WTC11 (cell line): ENCODE results near the gene PTPRG. TPM values are rescaled to one million over a fixed set of nuclear protein-coding genes. Genes with fewer than 3 reads are reported as not detected.

ENCODE experiments used
- ATAC-seq: fragments of 200-7000 bp; cut with Tn5 transposase; 2 replicates; pipeline ENCODE4 v1.10.0; 2021; ENCODE audit warnings: mild to moderate bottlenecking, moderate library complexity
- CTCF ChIA-PET: fragments of 300-600 bp; sonication (Branson Sonifier 250); formaldehyde crosslinking; loops from one replicate; lab custom pipeline; 2021; ENCODE audit warnings: antibody characterized with exemption; lab: Charles Lee
- POLR2A ChIA-PET: fragments of 350-600 bp; sonication (Branson Sonifier 250); formaldehyde crosslinking; loops from one replicate; lab custom pipeline; 2021; ENCODE audit warnings: antibody characterized with exemption; lab: Charles Lee
- DNase-seq: peaks from one replicate; pipeline ENCODE4 v3.0.0; 2021; ENCODE audit warnings: low spot score
- H3K27ac Mint-ChIP-seq: 2 replicates; pipeline ENCODE4 v1.8.0; 2021; ENCODE audit warnings: mixed read lengths
- H3K27me3 Mint-ChIP-seq: 2 replicates; pipeline ENCODE4 v1.8.0; 2021; ENCODE audit warnings: low read depth, mild to moderate bottlenecking, moderate library complexity, mixed read lengths
- H3K36me3 Mint-ChIP-seq: 2 replicates; pipeline ENCODE4 v1.8.0; 2021; ENCODE audit warnings: mixed read lengths
- H3K4me1 Mint-ChIP-seq: 2 replicates; pipeline ENCODE4 v1.8.0; 2022; ENCODE audit warnings: mixed read lengths
- H3K4me3 Mint-ChIP-seq: 2 replicates; pipeline ENCODE4 v1.8.0; 2021; ENCODE audit warnings: mild to moderate bottlenecking, moderate library complexity, mixed read lengths
- H3K9me3 Mint-ChIP-seq: 2 replicates; pipeline ENCODE4 v1.8.0; 2021; ENCODE audit warnings: mixed read lengths
- CREB1 ChIP-seq: sonication (generic); formaldehyde crosslinking; IDR thresholded peaks from 2 replicates; pipeline ENCODE4 v1.8.0; 2023; ENCODE audit warnings: mild to moderate bottlenecking, missing genetic modification reagents
- E2F4 ChIP-seq: sonication (generic); formaldehyde crosslinking; IDR thresholded peaks from 2 replicates; pipeline ENCODE4 v1.8.1; 2022; ENCODE audit warnings: low read depth, mild to moderate bottlenecking, moderate library complexity, missing genetic modification reagents, borderline replicate concordance
- ELF4 ChIP-seq: sonication (generic); formaldehyde crosslinking; IDR thresholded peaks from 2 replicates; pipeline ENCODE4 v1.8.1; 2022; ENCODE audit warnings: low read depth, mild to moderate bottlenecking, moderate library complexity, missing genetic modification reagents
- ESRRA ChIP-seq: sonication (generic); formaldehyde crosslinking; IDR thresholded peaks from 2 replicates; pipeline ENCODE4 v1.8.1; 2022; ENCODE audit warnings: mild to moderate bottlenecking, missing genetic modification reagents, borderline replicate concordance
- ETV6 ChIP-seq: sonication (generic); formaldehyde crosslinking; IDR thresholded peaks from 2 replicates; pipeline ENCODE4 v1.8.1; 2022; ENCODE audit warnings: mild to moderate bottlenecking, missing genetic modification reagents
- FOXP1 ChIP-seq: sonication (generic); formaldehyde crosslinking; IDR thresholded peaks from 2 replicates; pipeline ENCODE4 v1.8.0; 2022; ENCODE audit warnings: missing genetic modification reagents, mild to moderate bottlenecking, moderate library complexity, borderline replicate concordance
- GRHL2 ChIP-seq: fragments of 250-450 bp; sonication (Bioruptor Pico); IDR thresholded peaks from 2 replicates; pipeline ENCODE4 v1.8.0; 2022; ENCODE audit warnings: mild to moderate bottlenecking, moderate library complexity; ENCODE audit not compliant: insufficient replicate concordance, severe bottlenecking
- HMGA2 ChIP-seq: fragments of 250-450 bp; sonication (Bioruptor Pico); IDR thresholded peaks from 2 replicates; pipeline ENCODE4 v1.4.0; 2021; ENCODE audit warnings: mild to moderate bottlenecking, moderate library complexity
- MAX ChIP-seq: sonication (generic); formaldehyde crosslinking; IDR thresholded peaks from 2 replicates; pipeline ENCODE4 v1.8.0; 2022; ENCODE audit warnings: mild to moderate bottlenecking, missing genetic modification reagents
- MXD4 ChIP-seq: fragments of 250-450 bp; sonication (Bioruptor Pico); IDR thresholded peaks from 2 replicates; pipeline ENCODE4 v1.8.0; 2021; ENCODE audit warnings: mild to moderate bottlenecking, moderate library complexity, borderline replicate concordance
- NR1H2 ChIP-seq: sonication (generic); formaldehyde crosslinking; IDR thresholded peaks from 2 replicates; pipeline ENCODE4 v1.9.0; 2021; ENCODE audit warnings: mild to moderate bottlenecking, moderate library complexity, missing genetic modification reagents
- NR2C2 ChIP-seq: sonication (generic); formaldehyde crosslinking; IDR thresholded peaks from 2 replicates; pipeline ENCODE4 v1.8.0; 2022; ENCODE audit warnings: mild to moderate bottlenecking, missing genetic modification reagents
- NR3C1 ChIP-seq: sonication (generic); formaldehyde crosslinking; conservative IDR thresholded peaks from 2 replicates; pipeline ENCODE4 v1.8.1; 2023; ENCODE audit warnings: low read depth, mild to moderate bottlenecking, missing genetic modification reagents
- OVOL2 ChIP-seq: fragments of 250-450 bp; sonication (Bioruptor Pico); IDR thresholded peaks from 2 replicates; pipeline ENCODE4 v1.9.0; 2021; ENCODE audit warnings: mild to moderate bottlenecking, borderline replicate concordance
- PREB ChIP-seq: sonication (generic); formaldehyde crosslinking; IDR thresholded peaks from 2 replicates; pipeline ENCODE4 v1.8.1; 2022; ENCODE audit warnings: mild to moderate bottlenecking, missing genetic modification reagents, moderate library complexity, borderline replicate concordance
- RELA ChIP-seq: sonication (generic); formaldehyde crosslinking; IDR thresholded peaks from 2 replicates; pipeline ENCODE4 v1.8.1; 2022; ENCODE audit warnings: missing genetic modification reagents, mild to moderate bottlenecking, borderline replicate concordance
- SMAD3 ChIP-seq: sonication (generic); formaldehyde crosslinking; IDR thresholded peaks from 2 replicates; pipeline ENCODE4 v1.8.0; 2022; ENCODE audit warnings: missing genetic modification reagents, mild to moderate bottlenecking, borderline replicate concordance
- USF1 ChIP-seq: sonication (generic); formaldehyde crosslinking; IDR thresholded peaks from 2 replicates; pipeline ENCODE4 v1.8.0; 2022; ENCODE audit warnings: mild to moderate bottlenecking, missing genetic modification reagents
- USF2 ChIP-seq: sonication (generic); formaldehyde crosslinking; IDR thresholded peaks from 2 replicates; pipeline ENCODE4 v1.8.1; 2023; ENCODE audit warnings: mild to moderate bottlenecking, missing genetic modification reagents, moderate library complexity
- ZNF219 ChIP-seq: sonication (generic); formaldehyde crosslinking; IDR thresholded peaks from 2 replicates; pipeline ENCODE4 v1.8.0; 2023; ENCODE audit warnings: missing genetic modification reagents, mild to moderate bottlenecking, borderline replicate concordance
- ZNF232 ChIP-seq: sonication (generic); formaldehyde crosslinking; IDR thresholded peaks from 2 replicates; pipeline ENCODE4 v1.8.0; 2022; ENCODE audit warnings: mild to moderate bottlenecking, missing genetic modification reagents
- ZNF396 ChIP-seq: fragments of 250-450 bp; sonication (Bioruptor Pico); IDR thresholded peaks from 2 replicates; pipeline ENCODE4 v1.8.0; 2021; ENCODE audit warnings: mild to moderate bottlenecking, moderate library complexity, borderline replicate concordance
- ZSCAN18 ChIP-seq: fragments of 250-450 bp; sonication (Bioruptor Pico); IDR thresholded peaks from 2 replicates; pipeline ENCODE4 v2.1.2; 2022; ENCODE audit warnings: mild to moderate bottlenecking, moderate library complexity
- total RNA-seq: library from RNA; stranded (reverse); gene quantifications from 3 replicates; pipeline ENCODE4 v1.2.3, GENCODE V29; 2021

Gene PTPRG
- total RNA-seq, 1 experiment from 2014 or later, result 106 TPM

- Mint-ChIP-seq H3K27ac (no peak overlapping the region), H3K27me3 (no peaks in the 10 kb centered on the region), H3K9me3 (no peaks in the 10 kb centered on the region), H3K36me3 (no peaks in the 10 kb centered on the region), H3K4me3 (no peak overlapping the region), H3K4me1 (peaks cover 81% of the 10 kb centered on the region)
- TF ChIP-seq CREB1 (no peak), PREB (CRISPR knock-in tag) (no peak), ELF4 (CRISPR knock-in tag) (no peak), NR2C2 (CRISPR knock-in tag) (no peak), ETV6 (no peak), USF1 (CRISPR knock-in tag) (no peak), FOXP1 (CRISPR knock-in tag) (no peak), SMAD3 (CRISPR knock-in tag) (no peak)
- CTCF ChIA-PET, result interaction anchor here (1.3 to 1.8 kb wide), 2 partner anchors 30 to 34 kb away, joined by 3 to 6 read pairs; no protein-coding TSS in a partner anchor
- POLR2A ChIA-PET, result no interaction called here
- ATAC-seq, result no peak
- no peak for DNase-seq
These were observed 340.6 kb downstream of the PTPRG start for GRCh38 chr3:61901986-61902385.

GRCh38 chr3:61903074-61903473 lies 341.7 kb downstream of the PTPRG start:
- TF ChIP-seq USF2 (peak; percentile 40), NR3C1 (CRISPR knock-in tag) (no peak), RELA (no peak), NR2C2 (CRISPR knock-in tag) (no peak)
- DNase-seq (no peak), ATAC-seq (peak; percentile 47)
- Mint-ChIP-seq H3K4me3 (no peak overlapping the region), H3K27ac (peak overlapping the region; percentile 39), H3K36me3 (no peaks in the 10 kb centered on the region), H3K4me1 (peaks cover 76% of the 10 kb centered on the region), H3K9me3 (no peaks in the 10 kb centered on the region), H3K27me3 (no peaks in the 10 kb centered on the region)
- ChIA-PET CTCF (interaction anchor here (1.3 to 1.8 kb wide), 2 partner anchors 31 to 33 kb away, joined by 3 to 6 read pairs; no protein-coding TSS in a partner anchor), POLR2A (no interaction called here)

- H3K27ac Mint-ChIP-seq, result peak overlapping the region; percentile 86
- TF ChIP-seq ZSCAN18 (CRISPR knock-in tag) (no peak), HMGA2 (no peak), E2F4 (CRISPR knock-in tag) (no peak), ZNF219 (CRISPR knock-in tag) (no peak), MXD4 (CRISPR knock-in tag) (no peak), MAX (CRISPR knock-in tag) (no peak), PREB (CRISPR knock-in tag) (no peak), ZNF396 (no peak), NR1H2 (CRISPR knock-in tag) (no peak), NR2C2 (CRISPR knock-in tag) (no peak), GRHL2 (CRISPR knock-in tag) (no peak), OVOL2 (CRISPR knock-in tag) (no peak), RELA (no peak), ZNF232 (no peak), ESRRA (CRISPR knock-in tag) (no peak), USF2 (no peak)
These were observed 342.7 kb downstream of the PTPRG start for GRCh38 chr3:61903931-61904657.

More at GRCh38 chr3:61903931-61904657, 342.7 kb downstream of the PTPRG start:
- CTCF ChIA-PET, result interaction anchor here (1.0 kb wide), 1 partner anchor 32 kb away, joined by 4 read pairs; no protein-coding TSS in a partner anchor
- H3K4me1 Mint-ChIP-seq, result peaks cover 75% of the 10 kb centered on the region
- no peaks in the 10 kb centered on the region for H3K36me3 Mint-ChIP-seq
- DNase-seq, result no peak
- no peaks in the 10 kb centered on the region for H3K9me3 Mint-ChIP-seq
- ATAC-seq, result peak; percentile 11; the same call in 1 of the 2 replicates
- POLR2A ChIA-PET, result no interaction called here
- no peak overlapping the region for H3K4me3 Mint-ChIP-seq
- H3K27me3 Mint-ChIP-seq, result no peaks in the 10 kb centered on the region
